WTC11 (cell line): Measurements from ENCODE around the gene MEGF6. TPM values are rescaled to one million over a fixed set of nuclear protein-coding genes. Genes with fewer than 3 reads are reported as not detected.

Experiments
- ATAC-seq: fragments of 200-7000 bp; cut with Tn5 transposase; 2 replicates; pipeline ENCODE4 v1.10.0; 2021; ENCODE audit warnings: mild to moderate bottlenecking, moderate library complexity
- CTCF ChIA-PET: fragments of 300-600 bp; sonication (Branson Sonifier 250); formaldehyde crosslinking; loops from one replicate; lab custom pipeline; 2021; ENCODE audit warnings: antibody characterized with exemption; lab: Charles Lee
- POLR2A ChIA-PET: fragments of 350-600 bp; sonication (Branson Sonifier 250); formaldehyde crosslinking; loops from one replicate; lab custom pipeline; 2021; ENCODE audit warnings: antibody characterized with exemption; lab: Charles Lee
- DNase-seq: peaks from one replicate; pipeline ENCODE4 v3.0.0; 2021; ENCODE audit warnings: low spot score
- H3K27ac Mint-ChIP-seq: 2 replicates; pipeline ENCODE4 v1.8.0; 2021; ENCODE audit warnings: mixed read lengths
- H3K27me3 Mint-ChIP-seq: 2 replicates; pipeline ENCODE4 v1.8.0; 2021; ENCODE audit warnings: low read depth, mild to moderate bottlenecking, moderate library complexity, mixed read lengths
- H3K36me3 Mint-ChIP-seq: 2 replicates; pipeline ENCODE4 v1.8.0; 2021; ENCODE audit warnings: mixed read lengths
- H3K4me1 Mint-ChIP-seq: 2 replicates; pipeline ENCODE4 v1.8.0; 2022; ENCODE audit warnings: mixed read lengths
- H3K4me3 Mint-ChIP-seq: 2 replicates; pipeline ENCODE4 v1.8.0; 2021; ENCODE audit warnings: mild to moderate bottlenecking, moderate library complexity, mixed read lengths
- H3K9me3 Mint-ChIP-seq: 2 replicates; pipeline ENCODE4 v1.8.0; 2021; ENCODE audit warnings: mixed read lengths
- ELF4 ChIP-seq: sonication (generic); formaldehyde crosslinking; IDR thresholded peaks from 2 replicates; pipeline ENCODE4 v1.8.1; 2022; ENCODE audit warnings: low read depth, mild to moderate bottlenecking, moderate library complexity, missing genetic modification reagents
- EMX1 ChIP-seq: fragments of 250-450 bp; sonication (Bioruptor Pico); IDR thresholded peaks from 2 replicates; pipeline ENCODE4 v1.8.0; 2021; ENCODE audit warnings: mild to moderate bottlenecking
- GRHL2 ChIP-seq: fragments of 250-450 bp; sonication (Bioruptor Pico); IDR thresholded peaks from 2 replicates; pipeline ENCODE4 v1.8.0; 2022; ENCODE audit warnings: mild to moderate bottlenecking, moderate library complexity; ENCODE audit not compliant: insufficient replicate concordance, severe bottlenecking
- IRF2 ChIP-seq: sonication (generic); formaldehyde crosslinking; IDR thresholded peaks from 2 replicates; pipeline ENCODE4 v1.8.0; 2022; ENCODE audit warnings: low read depth, missing genetic modification reagents, borderline replicate concordance
- MYBL2 ChIP-seq: sonication (generic); formaldehyde crosslinking; IDR thresholded peaks from 2 replicates; pipeline ENCODE4 v1.8.1; 2023; ENCODE audit warnings: mild to moderate bottlenecking, moderate library complexity, missing genetic modification reagents
- NFATC4 ChIP-seq: fragments of 250-450 bp; sonication (Bioruptor Pico); IDR thresholded peaks from 2 replicates; pipeline ENCODE4 v1.9.0; 2021; ENCODE audit warnings: mild to moderate bottlenecking
- NR3C1 ChIP-seq: sonication (generic); formaldehyde crosslinking; conservative IDR thresholded peaks from 2 replicates; pipeline ENCODE4 v1.8.1; 2023; ENCODE audit warnings: low read depth, mild to moderate bottlenecking, missing genetic modification reagents
- PRRX2 ChIP-seq: fragments of 250-450 bp; sonication (Bioruptor Pico); IDR thresholded peaks from 2 replicates; pipeline ENCODE4 v1.8.0; 2021; ENCODE audit warnings: mild to moderate bottlenecking
- ZBTB21 ChIP-seq: sonication (generic); formaldehyde crosslinking; IDR thresholded peaks from 2 replicates; pipeline ENCODE4 v1.8.1; 2023; ENCODE audit warnings: mild to moderate bottlenecking, missing genetic modification reagents, borderline replicate concordance
- ZNF219 ChIP-seq: sonication (generic); formaldehyde crosslinking; IDR thresholded peaks from 2 replicates; pipeline ENCODE4 v1.8.0; 2023; ENCODE audit warnings: missing genetic modification reagents, mild to moderate bottlenecking, borderline replicate concordance
- ZNF317 ChIP-seq: sonication (generic); formaldehyde crosslinking; IDR thresholded peaks from 2 replicates; pipeline ENCODE4 v1.8.1; 2023; ENCODE audit warnings: low read depth, mild to moderate bottlenecking, moderate library complexity, missing genetic modification reagents, borderline replicate concordance
- ZNF416 ChIP-seq: fragments of 250-450 bp; sonication (Bioruptor Pico); IDR thresholded peaks from 2 replicates; pipeline ENCODE4 v1.9.0; 2021; ENCODE audit warnings: mild to moderate bottlenecking, inconsistent platforms
- total RNA-seq: library from RNA; stranded (reverse); gene quantifications from 3 replicates; pipeline ENCODE4 v1.2.3, GENCODE V29; 2021
- TF ChIP-seq, protein P1 (sequence below): sonication (generic); formaldehyde crosslinking; IDR thresholded peaks from 2 replicates; pipeline ENCODE4 v1.8.1; 2022; ENCODE audit warnings: missing genetic modification reagents, borderline replicate concordance
- TF ChIP-seq, protein P2 (sequence below): sonication (generic); formaldehyde crosslinking; IDR thresholded peaks from 2 replicates; pipeline ENCODE4 v1.8.0; 2023; ENCODE audit warnings: mild to moderate bottlenecking, missing genetic modification reagents
- TF ChIP-seq, protein P3 (sequence below): fragments of 250-450 bp; sonication (Bioruptor Pico); IDR thresholded peaks from 2 replicates; pipeline ENCODE4 v1.9.0; 2021; ENCODE audit warnings: mild to moderate bottlenecking, borderline replicate concordance
- TF ChIP-seq, protein P4 (sequence below): fragments of 250-450 bp; sonication (Bioruptor Pico); IDR thresholded peaks from 2 replicates; pipeline ENCODE4 v1.9.0; 2021; ENCODE audit warnings: mild to moderate bottlenecking
- TF ChIP-seq, protein P5 (sequence below): fragments of 250-450 bp; sonication (Bioruptor Pico); IDR thresholded peaks from 2 replicates; pipeline ENCODE4 v1.9.0; 2021; ENCODE audit warnings: moderate library complexity, mild to moderate bottlenecking, inconsistent platforms, borderline replicate concordance

The MEGF6 gene
- total RNA-seq, 1 experiment from 2014 or later, result 24.9 TPM

DNA sequence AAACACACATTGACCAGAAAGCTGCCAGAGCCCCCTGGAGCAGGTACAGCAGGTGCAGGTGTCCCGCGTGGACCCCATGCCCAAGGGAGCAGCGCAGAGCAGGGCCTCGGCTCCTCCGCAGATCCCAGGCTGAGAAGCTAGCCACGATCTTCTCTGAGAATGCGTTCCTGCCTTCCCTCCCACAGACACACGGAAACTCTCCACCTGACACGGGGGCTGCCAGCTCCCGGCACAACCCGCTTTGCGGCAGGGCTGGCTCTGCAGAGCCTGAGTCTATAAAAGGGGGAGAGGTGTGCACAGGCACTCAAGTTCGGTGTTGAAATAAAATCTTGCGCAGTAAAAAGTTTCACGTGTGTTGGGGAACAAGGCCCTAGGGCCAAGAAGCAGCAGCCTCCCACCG, 9.6 kb downstream of the MEGF6 start:
- TF ChIP-seq, protein P1, sequence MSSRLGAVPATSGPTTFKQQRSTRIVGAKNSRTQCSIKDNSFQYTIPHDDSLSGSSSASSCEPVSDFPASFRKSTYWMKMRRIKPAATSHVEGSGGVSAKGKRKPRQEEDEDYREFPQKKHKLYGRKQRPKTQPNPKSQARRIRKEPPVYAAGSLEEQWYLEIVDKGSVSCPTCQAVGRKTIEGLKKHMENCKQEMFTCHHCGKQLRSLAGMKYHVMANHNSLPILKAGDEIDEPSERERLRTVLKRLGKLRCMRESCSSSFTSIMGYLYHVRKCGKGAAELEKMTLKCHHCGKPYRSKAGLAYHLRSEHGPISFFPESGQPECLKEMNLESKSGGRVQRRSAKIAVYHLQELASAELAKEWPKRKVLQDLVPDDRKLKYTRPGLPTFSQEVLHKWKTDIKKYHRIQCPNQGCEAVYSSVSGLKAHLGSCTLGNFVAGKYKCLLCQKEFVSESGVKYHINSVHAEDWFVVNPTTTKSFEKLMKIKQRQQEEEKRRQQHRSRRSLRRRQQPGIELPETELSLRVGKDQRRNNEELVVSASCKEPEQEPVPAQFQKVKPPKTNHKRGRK (CRISPR knock-in tag), result no peak
- TF ChIP-seq NFATC4 (CRISPR knock-in tag), result no peak
- TF ChIP-seq ZBTB21 (CRISPR knock-in tag), result no peak
- TF ChIP-seq, protein P2, sequence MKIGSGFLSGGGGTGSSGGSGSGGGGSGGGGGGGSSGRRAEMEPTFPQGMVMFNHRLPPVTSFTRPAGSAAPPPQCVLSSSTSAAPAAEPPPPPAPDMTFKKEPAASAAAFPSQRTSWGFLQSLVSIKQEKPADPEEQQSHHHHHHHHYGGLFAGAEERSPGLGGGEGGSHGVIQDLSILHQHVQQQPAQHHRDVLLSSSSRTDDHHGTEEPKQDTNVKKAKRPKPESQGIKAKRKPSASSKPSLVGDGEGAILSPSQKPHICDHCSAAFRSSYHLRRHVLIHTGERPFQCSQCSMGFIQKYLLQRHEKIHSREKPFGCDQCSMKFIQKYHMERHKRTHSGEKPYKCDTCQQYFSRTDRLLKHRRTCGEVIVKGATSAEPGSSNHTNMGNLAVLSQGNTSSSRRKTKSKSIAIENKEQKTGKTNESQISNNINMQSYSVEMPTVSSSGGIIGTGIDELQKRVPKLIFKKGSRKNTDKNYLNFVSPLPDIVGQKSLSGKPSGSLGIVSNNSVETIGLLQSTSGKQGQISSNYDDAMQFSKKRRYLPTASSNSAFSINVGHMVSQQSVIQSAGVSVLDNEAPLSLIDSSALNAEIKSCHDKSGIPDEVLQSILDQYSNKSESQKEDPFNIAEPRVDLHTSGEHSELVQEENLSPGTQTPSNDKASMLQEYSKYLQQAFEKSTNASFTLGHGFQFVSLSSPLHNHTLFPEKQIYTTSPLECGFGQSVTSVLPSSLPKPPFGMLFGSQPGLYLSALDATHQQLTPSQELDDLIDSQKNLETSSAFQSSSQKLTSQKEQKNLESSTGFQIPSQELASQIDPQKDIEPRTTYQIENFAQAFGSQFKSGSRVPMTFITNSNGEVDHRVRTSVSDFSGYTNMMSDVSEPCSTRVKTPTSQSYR, result no peak
- TF ChIP-seq, protein P3, sequence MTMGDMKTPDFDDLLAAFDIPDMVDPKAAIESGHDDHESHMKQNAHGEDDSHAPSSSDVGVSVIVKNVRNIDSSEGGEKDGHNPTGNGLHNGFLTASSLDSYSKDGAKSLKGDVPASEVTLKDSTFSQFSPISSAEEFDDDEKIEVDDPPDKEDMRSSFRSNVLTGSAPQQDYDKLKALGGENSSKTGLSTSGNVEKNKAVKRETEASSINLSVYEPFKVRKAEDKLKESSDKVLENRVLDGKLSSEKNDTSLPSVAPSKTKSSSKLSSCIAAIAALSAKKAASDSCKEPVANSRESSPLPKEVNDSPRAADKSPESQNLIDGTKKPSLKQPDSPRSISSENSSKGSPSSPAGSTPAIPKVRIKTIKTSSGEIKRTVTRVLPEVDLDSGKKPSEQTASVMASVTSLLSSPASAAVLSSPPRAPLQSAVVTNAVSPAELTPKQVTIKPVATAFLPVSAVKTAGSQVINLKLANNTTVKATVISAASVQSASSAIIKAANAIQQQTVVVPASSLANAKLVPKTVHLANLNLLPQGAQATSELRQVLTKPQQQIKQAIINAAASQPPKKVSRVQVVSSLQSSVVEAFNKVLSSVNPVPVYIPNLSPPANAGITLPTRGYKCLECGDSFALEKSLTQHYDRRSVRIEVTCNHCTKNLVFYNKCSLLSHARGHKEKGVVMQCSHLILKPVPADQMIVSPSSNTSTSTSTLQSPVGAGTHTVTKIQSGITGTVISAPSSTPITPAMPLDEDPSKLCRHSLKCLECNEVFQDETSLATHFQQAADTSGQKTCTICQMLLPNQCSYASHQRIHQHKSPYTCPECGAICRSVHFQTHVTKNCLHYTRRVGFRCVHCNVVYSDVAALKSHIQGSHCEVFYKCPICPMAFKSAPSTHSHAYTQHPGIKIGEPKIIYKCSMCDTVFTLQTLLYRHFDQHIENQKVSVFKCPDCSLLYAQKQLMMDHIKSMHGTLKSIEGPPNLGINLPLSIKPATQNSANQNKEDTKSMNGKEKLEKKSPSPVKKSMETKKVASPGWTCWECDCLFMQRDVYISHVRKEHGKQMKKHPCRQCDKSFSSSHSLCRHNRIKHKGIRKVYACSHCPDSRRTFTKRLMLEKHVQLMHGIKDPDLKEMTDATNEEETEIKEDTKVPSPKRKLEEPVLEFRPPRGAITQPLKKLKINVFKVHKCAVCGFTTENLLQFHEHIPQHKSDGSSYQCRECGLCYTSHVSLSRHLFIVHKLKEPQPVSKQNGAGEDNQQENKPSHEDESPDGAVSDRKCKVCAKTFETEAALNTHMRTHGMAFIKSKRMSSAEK (CRISPR knock-in tag), result no peak
- TF ChIP-seq MYBL2 (CRISPR knock-in tag), result no peak
- no peak for TF ChIP-seq GRHL2 (CRISPR knock-in tag)
- no peak for TF ChIP-seq ZNF317
- no peak for TF ChIP-seq EMX1 (CRISPR knock-in tag)
- no peak for TF ChIP-seq NR3C1
- TF ChIP-seq ZNF219 (CRISPR knock-in tag), result no peak
- TF ChIP-seq ELF4 (CRISPR knock-in tag), result no peak
- TF ChIP-seq, protein P4, sequence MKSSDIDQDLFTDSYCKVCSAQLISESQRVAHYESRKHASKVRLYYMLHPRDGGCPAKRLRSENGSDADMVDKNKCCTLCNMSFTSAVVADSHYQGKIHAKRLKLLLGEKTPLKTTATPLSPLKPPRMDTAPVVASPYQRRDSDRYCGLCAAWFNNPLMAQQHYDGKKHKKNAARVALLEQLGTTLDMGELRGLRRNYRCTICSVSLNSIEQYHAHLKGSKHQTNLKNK (CRISPR knock-in tag), result no peak
- no peak for TF ChIP-seq IRF2
- TF ChIP-seq, protein P5, sequence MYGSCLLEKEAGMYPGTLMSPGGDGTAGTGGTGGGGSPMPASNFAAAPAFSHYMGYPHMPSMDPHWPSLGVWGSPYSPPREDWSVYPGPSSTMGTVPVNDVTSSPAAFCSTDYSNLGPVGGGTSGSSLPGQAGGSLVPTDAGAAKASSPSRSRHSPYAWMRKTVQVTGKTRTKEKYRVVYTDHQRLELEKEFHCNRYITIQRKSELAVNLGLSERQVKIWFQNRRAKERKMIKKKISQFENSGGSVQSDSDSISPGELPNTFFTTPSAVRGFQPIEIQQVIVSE (CRISPR knock-in tag), result no peak
- no peak for TF ChIP-seq PRRX2 (CRISPR knock-in tag)
- ATAC-seq, result no peak
- H3K36me3 Mint-ChIP-seq, result no peaks in the 10 kb centered on the region
- H3K4me3 Mint-ChIP-seq, result no peak overlapping the region
- H3K4me1 Mint-ChIP-seq, result peaks cover 16% of the 10 kb centered on the region
- no peaks in the 10 kb centered on the region for H3K27me3 Mint-ChIP-seq
- no peaks in the 10 kb centered on the region for H3K9me3 Mint-ChIP-seq
- H3K27ac Mint-ChIP-seq, result 0 out of 2 replicates have a peak overlapping the region, but pooled peaks have one; percentile 4
- CTCF ChIA-PET, result interaction anchor here (0.6 to 3.7 kb wide), 4 partner anchors 8 to 17 kb away, joined by 3 to 16 read pairs (median 6); no protein-coding TSS in a partner anchor
- no peak for DNase-seq
- POLR2A ChIA-PET, result no interaction called here

DNA sequence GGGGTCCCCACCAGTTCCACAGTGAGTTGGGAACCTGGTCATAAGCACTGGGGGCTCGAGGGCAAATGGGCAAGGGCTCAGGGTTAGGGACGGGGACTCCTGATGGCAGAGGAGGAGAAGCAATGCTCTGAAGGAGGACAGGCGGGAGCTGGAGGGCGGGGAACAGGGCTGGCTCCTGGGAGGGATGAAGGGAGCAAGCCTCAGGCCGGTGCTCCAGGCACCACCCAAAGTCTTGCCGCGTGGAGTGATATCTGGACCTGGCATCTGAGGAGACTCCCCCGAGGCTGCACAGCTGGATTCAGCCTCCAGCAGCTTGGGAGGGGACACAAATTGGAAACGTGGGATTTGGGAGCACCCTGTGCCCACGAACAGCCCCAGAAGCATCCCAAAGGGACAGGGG, 11.0 kb downstream of the MEGF6 start:
- H3K4me1 Mint-ChIP-seq, result peaks cover 16% of the 10 kb centered on the region
- CTCF ChIA-PET, result interaction anchor here (0.9 to 2.0 kb wide), 5 partner anchors 9 to 169 kb away, joined by 3 to 8 read pairs (median 3); no protein-coding TSS in a partner anchor
- POLR2A ChIA-PET, result no interaction called here
- no peak overlapping the region for H3K4me3 Mint-ChIP-seq
- no peaks in the 10 kb centered on the region for H3K36me3 Mint-ChIP-seq
- DNase-seq, result no peak
- H3K27ac Mint-ChIP-seq, result no peak overlapping the region
- H3K27me3 Mint-ChIP-seq, result no peaks in the 10 kb centered on the region
- H3K9me3 Mint-ChIP-seq, result no peaks in the 10 kb centered on the region
- TF ChIP-seq ZNF416 (CRISPR knock-in tag), result no peak
- TF ChIP-seq, all 79 proteins: peak for 0
- ATAC-seq, result no peak
